Measurements from ENCODE around the gene HOXD9. TPM values are rescaled to one million over a fixed set of nuclear protein-coding genes. Genes with fewer than 3 reads are reported as not detected.

HOXD9 gene
- total and polyA plus RNA-seq, 10 donors, result 1.1 to 4.0 (median 2.6) TPM

GRCh38 chr2:176123411-176124109, 1.0 kb downstream of the HOXD9 start:
- DNase-seq, result peak; percentile 55
- no peaks in the 10 kb centered on the region for H3K9me3 ChIP-seq
- H3K4me1 ChIP-seq, result peaks cover 0 to 54% (median 37%) of the 10 kb centered on the region in 6 donors
- H3K4me3 ChIP-seq, result peak overlapping the region; percentile 26 to 69 (median 43)
- peaks cover 8 to 100% (median 94%) of the 10 kb centered on the region in 7 donors for H3K27me3 ChIP-seq (replicated peaks in 1 of 7)
- peak overlapping the region in 7 of 8 donors; percentile 69 to 85 (median 82) for H3K27ac ChIP-seq
- TF ChIP-seq POLR2A (IDR thresholded peaks at IDR 0.05) (no peak), POLR2AphosphoS5 (IDR thresholded peaks at IDR 0.05) (no peak), CTCF (IDR thresholded peaks at IDR 0.05 in 8 of 11, conservative IDR thresholded peaks at IDR 0.05 in 3 of 11) (no peak)
- WGBS, 5 donors, result 5 to 12% (median 7%) methylated on average over 25 to 40 of the region's 40 CpGs
- no peaks in the 10 kb centered on the region for H3K36me3 ChIP-seq
- intact Hi-C loops (cut with DNase I; ENCODE audit: low total_unique reads), result no loop called here

- Histone ChIP-seq H3K4me1 (peaks cover 0 to 61% (median 39%) of the 10 kb centered on the region in 6 donors), H3K9me3 (no peaks in the 10 kb centered on the region), H3K27ac (peak overlapping the region in 6 of 8 donors; percentile 21 to 85 (median 80)), H3K4me3 (peak overlapping the region in 5 of 8 donors; percentile 39 to 69 (median 46)), H3K27me3 (replicated peaks in 1 of 7) (peaks cover 8 to 100% (median 94%) of the 10 kb centered on the region in 7 donors), H3K36me3 (no peaks in the 10 kb centered on the region)
- 17 to 34% (median 22%) methylated on average over 28 to 34 of the region's 34 CpGs for WGBS, 5 donors
- intact Hi-C loops (cut with DNase I; ENCODE audit: low total_unique reads), result no loop called here
- TF ChIP-seq CTCF (IDR thresholded peaks at IDR 0.05 in 8 of 11, conservative IDR thresholded peaks at IDR 0.05 in 3 of 11), result no peak
- TF ChIP-seq POLR2A (IDR thresholded peaks at IDR 0.05), result no peak
- no peak for TF ChIP-seq POLR2AphosphoS5 (IDR thresholded peaks at IDR 0.05)
- peak; percentile 69 for DNase-seq
Measured at GRCh38 chr2:176124110-176124946, 1.8 kb downstream of the HOXD9 start.

GRCh38 chr2:176124947-176125771, 2.6 kb downstream of the HOXD9 start:
- intact Hi-C loops (cut with DNase I; ENCODE audit: low total_unique reads), result loop anchor here (5.0 kb wide), 4 partner anchors 427 to 1022 kb away; no protein-coding TSS in a partner anchor
- 42 to 65% (median 45%) methylated on average over 7 to 9 of the region's 9 CpGs for WGBS, 5 donors
- no peaks in the 10 kb centered on the region for H3K9me3 ChIP-seq
- peaks cover 0 to 68% (median 45%) of the 10 kb centered on the region in 6 donors for H3K4me1 ChIP-seq
- H3K27ac ChIP-seq, result no peak overlapping the region
- H3K36me3 ChIP-seq, result no peaks in the 10 kb centered on the region
- peak overlapping the region in 1 of 8 donors; percentile 69 for H3K4me3 ChIP-seq
- H3K27me3 ChIP-seq (replicated peaks in 1 of 7), result peaks cover 8 to 100% (median 92%) of the 10 kb centered on the region in 7 donors
- DNase-seq, result peak; percentile 58
- no peak for TF ChIP-seq CTCF (IDR thresholded peaks at IDR 0.05 in 8 of 11, conservative IDR thresholded peaks at IDR 0.05 in 3 of 11)
- TF ChIP-seq POLR2AphosphoS5 (IDR thresholded peaks at IDR 0.05), result no peak
- TF ChIP-seq POLR2A (IDR thresholded peaks at IDR 0.05), result no peak

Data from spleen (tissue), 11 donors.